ENCODE results near the gene SELE. TPM values are rescaled to one million over a fixed set of nuclear protein-coding genes. Genes with fewer than 3 reads are reported as not detected.

SELE gene
- total and polyA plus RNA-seq, 2 of the 8 experiments (the other 6 are each of a cell fraction or from before 2014, with no cell fraction given), result not detected

DNA sequence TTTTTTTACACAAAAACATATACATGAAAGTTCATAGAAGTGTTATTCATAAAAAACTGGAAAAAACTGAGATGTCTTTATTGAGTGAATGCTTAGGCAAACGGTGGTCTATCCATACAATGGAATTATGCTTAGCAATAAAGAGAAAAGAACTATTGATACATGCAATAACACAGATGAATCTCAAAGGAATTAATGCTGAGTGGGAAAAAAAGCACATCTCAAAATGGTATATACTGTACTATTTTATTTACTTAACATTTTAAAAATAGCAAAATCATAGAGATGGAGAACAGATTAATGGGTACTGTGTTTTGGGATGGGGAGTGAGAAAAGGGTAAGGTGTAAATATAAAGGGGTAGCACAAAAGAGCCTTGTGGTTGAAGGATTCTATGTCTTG, 31.0 kb upstream of the SELE start:
- no peak overlapping the region for H3K56ac ChIP-seq (replicated peaks; ENCODE audit: insufficient read length, low read depth, low read length)
- no peak overlapping the region for H3K18ac ChIP-seq (ENCODE audit: extremely low read depth, low read length)
- no peak overlapping the region for H3K9ac ChIP-seq (replicated peaks in 1 of 4; ENCODE audit: extremely low read depth in 1 of 4, low read depth in 3 of 4, low read length in 3 of 4)
- H2BK120ac ChIP-seq (replicated peaks; ENCODE audit: low read depth, low read length), result no peak overlapping the region
- no peaks in the 10 kb centered on the region for H3K9me3 ChIP-seq (ENCODE audit: insufficient read depth in 2 of 2, low read depth in 1 of 2, low read length in 1 of 2)
- WGBS, 2 experiments (ENCODE audit: extremely low coverage in 1 of 2, insufficient coverage in 1 of 2, insufficient read length in 1 of 2, insufficient replicate concordance in 2 of 2, low coverage in 1 of 2, low lambda C conversion rate in 2 of 2, missing lambda C conversion rate in 1 of 2), result 88% methylated on average over 1 of the region's 1 CpG; no CpG with 5 or more reads in 1 of the 2 experiments
- H4K5ac ChIP-seq (ENCODE audit: insufficient read length, low read depth, low read length), result no peak overlapping the region
- H3K27me3 ChIP-seq (replicated peaks in 1 of 4; ENCODE audit: control insufficient read depth in 3 of 4, extremely low read depth in 1 of 4, insufficient read depth in 3 of 4, low read length in 3 of 4), result no peaks in the 10 kb centered on the region
- CTCF ChIA-PET (ENCODE audit: partially characterized antibody), result interaction anchor here (0.8 kb wide), 1 partner anchor 71 kb away, joined by 3 read pairs; no protein-coding TSS in a partner anchor
- no peak overlapping the region for H2BK20ac ChIP-seq (ENCODE audit: low read length)
- no peaks in the 10 kb centered on the region for H4K20me1 ChIP-seq (replicated peaks in 1 of 2; ENCODE audit: control insufficient read depth in 1 of 2, insufficient read depth in 2 of 2, low read length in 2 of 2)
- H3K14ac ChIP-seq (ENCODE audit: insufficient read length), result no peak overlapping the region
- H4K8ac ChIP-seq (ENCODE audit: extremely low read depth, insufficient read depth, low read length), result no peak overlapping the region
- no peaks in the 10 kb centered on the region for H3K4me1 ChIP-seq (replicated peaks in 1 of 4; ENCODE audit: control insufficient read depth in 3 of 4, insufficient read depth in 4 of 4, low read length in 3 of 4)
- H3K4ac ChIP-seq (replicated peaks; ENCODE audit: insufficient read length, low read depth, low read length), result no peak overlapping the region
- H3K23me2 ChIP-seq (ENCODE audit: low read depth, low read length), result no peaks in the 10 kb centered on the region
- H2AFZ ChIP-seq (ENCODE audit: low read length), result no peak overlapping the region
- no peak overlapping the region for H3K4me2 ChIP-seq (ENCODE audit: insufficient read depth in 1 of 2, low read depth in 2 of 2, low read length in 2 of 2)
- no peak overlapping the region for H4K91ac ChIP-seq (replicated peaks; ENCODE audit: insufficient read length, low read length)
- H3K23ac ChIP-seq (ENCODE audit: insufficient read length), result no peak overlapping the region
- no peak for FAIRE-seq
- no peak overlapping the region for H2BK15ac ChIP-seq (ENCODE audit: low read length)
- H3K27ac ChIP-seq (ENCODE audit: low read depth, low read length), result no peak overlapping the region
- no peaks in the 10 kb centered on the region for H3K36me3 ChIP-seq (ENCODE audit: control insufficient read depth in 2 of 4, insufficient read depth in 4 of 4, low read length in 3 of 4)
- POLR2A ChIA-PET (ENCODE audit: partially characterized antibody), result no interaction called here
- H2AK5ac ChIP-seq (ENCODE audit: low read depth, low read length), result no peak overlapping the region
- H3K79me2 ChIP-seq (ENCODE audit: control insufficient read depth in 1 of 2, insufficient read depth in 2 of 2, low read length in 2 of 2), result no peaks in the 10 kb centered on the region
- no peak for DNase-seq (ENCODE audit: low read depth in 1 of 2, low spot score in 2 of 2)
- H2BK5ac ChIP-seq (ENCODE audit: low read depth, low read length), result no peak overlapping the region
- no peak overlapping the region for H3K4me3 ChIP-seq (ENCODE audit: extremely low read depth in 1 of 4, insufficient read depth in 2 of 4, low read depth in 3 of 4, low read length in 4 of 4)
- no peak overlapping the region for H2BK12ac ChIP-seq (ENCODE audit: low read depth, low read length)
- no peaks in the 10 kb centered on the region for H3K79me1 ChIP-seq (ENCODE audit: low read depth, low read length)
- TF ChIP-seq SAP30 (IDR thresholded peaks at IDR 0.05; ENCODE audit: insufficient read depth, insufficient replicate concordance, low read length) (no peak), POLR2A (IDR thresholded peaks at IDR 0.05; ENCODE audit: control extremely low read depth in 1 of 2, low read depth in 2 of 2, low read length in 2 of 2) (no peak), JUND (IDR thresholded peaks at IDR 0.05; ENCODE audit: low read length) (no peak), CHD1 (IDR thresholded peaks at IDR 0.05; ENCODE audit: low read depth, low read length) (no peak), BACH1 (IDR thresholded peaks at IDR 0.05; ENCODE audit: low read length) (no peak), SP1 (IDR thresholded peaks at IDR 0.05; ENCODE audit: low read depth, low read length) (no peak), GTF2F1 (IDR thresholded peaks at IDR 0.05; ENCODE audit: borderline replicate concordance, low read depth, low read length) (no peak), POLR2AphosphoS5 (IDR thresholded peaks at IDR 0.05; ENCODE audit: low read depth, low read length) (no peak), MAFK (IDR thresholded peaks at IDR 0.05; ENCODE audit: low read depth, low read length) (no peak), CEBPB (IDR thresholded peaks at IDR 0.05; ENCODE audit: low read depth, low read length) (no peak), YY1 (IDR thresholded peaks at IDR 0.05; ENCODE audit: low read depth, low read length) (no peak), PHF8 (conservative IDR thresholded peaks at IDR 0.05; ENCODE audit: low read depth, low read length) (no peak)
- TF ChIP-seq, protein P1, sequence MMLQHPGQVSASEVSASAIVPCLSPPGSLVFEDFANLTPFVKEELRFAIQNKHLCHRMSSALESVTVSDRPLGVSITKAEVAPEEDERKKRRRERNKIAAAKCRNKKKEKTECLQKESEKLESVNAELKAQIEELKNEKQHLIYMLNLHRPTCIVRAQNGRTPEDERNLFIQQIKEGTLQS (IDR thresholded peaks at IDR 0.05; ENCODE audit: insufficient read depth, low read depth, low read length), result no peak
- TF ChIP-seq, protein P2, sequence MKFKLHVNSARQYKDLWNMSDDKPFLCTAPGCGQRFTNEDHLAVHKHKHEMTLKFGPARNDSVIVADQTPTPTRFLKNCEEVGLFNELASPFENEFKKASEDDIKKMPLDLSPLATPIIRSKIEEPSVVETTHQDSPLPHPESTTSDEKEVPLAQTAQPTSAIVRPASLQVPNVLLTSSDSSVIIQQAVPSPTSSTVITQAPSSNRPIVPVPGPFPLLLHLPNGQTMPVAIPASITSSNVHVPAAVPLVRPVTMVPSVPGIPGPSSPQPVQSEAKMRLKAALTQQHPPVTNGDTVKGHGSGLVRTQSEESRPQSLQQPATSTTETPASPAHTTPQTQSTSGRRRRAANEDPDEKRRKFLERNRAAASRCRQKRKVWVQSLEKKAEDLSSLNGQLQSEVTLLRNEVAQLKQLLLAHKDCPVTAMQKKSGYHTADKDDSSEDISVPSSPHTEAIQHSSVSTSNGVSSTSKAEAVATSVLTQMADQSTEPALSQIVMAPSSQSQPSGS (IDR thresholded peaks at IDR 0.05; ENCODE audit: low read length), result no peak
